IPS-NIHi7 (cell line): ENCODE measurements around the gene B4GALT3.
A peak's percentile ranks its signal among the peaks of the same experiment; 100 is the strongest.

Experiments used
- DNase-seq: peaks from one replicate; pipeline ENCODE4 v3.0.0; 2012; ENCODE audit warnings: mixed read lengths; ENCODE audit errors: extremely low spot score

B4GALT3 gene

GRCh38 chr1:161206411-161207140 lies 29.3 kb upstream of the B4GALT3 start:
- no peak for DNase-seq

DNA sequence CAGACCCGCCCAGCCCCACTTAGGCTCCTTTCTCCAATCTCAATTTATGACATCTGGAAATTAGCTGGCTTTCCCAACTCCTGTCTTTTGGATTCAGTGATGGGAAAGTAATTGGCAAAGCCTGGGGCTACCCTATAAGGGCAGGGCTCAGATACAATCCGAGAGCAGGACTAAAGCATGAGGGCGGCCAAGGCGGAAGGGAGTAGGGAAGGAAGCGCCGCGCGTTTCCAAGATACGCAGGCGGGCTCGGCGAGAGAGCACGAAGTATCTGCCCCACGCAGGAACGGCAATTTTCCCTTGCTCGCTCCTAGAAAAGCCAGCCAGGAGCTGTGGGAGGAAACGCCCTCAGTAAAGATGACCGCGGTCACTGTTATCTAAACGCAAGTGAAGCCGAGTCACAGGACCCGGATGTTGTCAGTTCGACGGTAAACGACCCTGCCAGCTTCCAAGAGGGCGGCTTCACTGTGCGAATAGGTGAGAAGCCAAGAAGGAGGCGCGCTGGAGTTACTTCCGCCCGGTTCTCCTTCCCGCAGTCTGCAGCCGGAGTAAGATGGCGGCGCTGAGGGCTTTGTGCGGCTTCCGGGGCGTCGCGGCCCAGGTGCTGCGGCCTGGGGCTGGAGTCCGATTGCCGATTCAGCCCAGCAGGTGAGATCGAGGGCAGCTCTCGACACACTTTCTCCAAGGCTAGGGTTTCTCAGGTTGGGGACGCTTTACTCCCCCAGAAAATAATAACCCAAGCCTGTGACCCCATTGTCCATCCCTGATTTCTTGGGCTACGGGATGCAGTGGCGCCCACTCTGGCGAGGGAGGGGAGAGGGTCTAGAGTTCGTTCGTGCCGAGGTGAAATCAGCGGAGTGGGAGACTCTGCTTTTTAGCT lies 24.8 kb upstream of the B4GALT3 start, which contains the start of gene NDUFS2:
Gene NDUFS2 (plus strand): TSS at position 532 of the 877 bp plus-strand sequence. CDS start 19 bp downstream, at position 551.
- peak; percentile 92 for DNase-seq

- DNase-seq, result no peak
These were observed 23.9 kb upstream of the B4GALT3 start for GRCh38 chr1:161200992-161201835.

DNA sequence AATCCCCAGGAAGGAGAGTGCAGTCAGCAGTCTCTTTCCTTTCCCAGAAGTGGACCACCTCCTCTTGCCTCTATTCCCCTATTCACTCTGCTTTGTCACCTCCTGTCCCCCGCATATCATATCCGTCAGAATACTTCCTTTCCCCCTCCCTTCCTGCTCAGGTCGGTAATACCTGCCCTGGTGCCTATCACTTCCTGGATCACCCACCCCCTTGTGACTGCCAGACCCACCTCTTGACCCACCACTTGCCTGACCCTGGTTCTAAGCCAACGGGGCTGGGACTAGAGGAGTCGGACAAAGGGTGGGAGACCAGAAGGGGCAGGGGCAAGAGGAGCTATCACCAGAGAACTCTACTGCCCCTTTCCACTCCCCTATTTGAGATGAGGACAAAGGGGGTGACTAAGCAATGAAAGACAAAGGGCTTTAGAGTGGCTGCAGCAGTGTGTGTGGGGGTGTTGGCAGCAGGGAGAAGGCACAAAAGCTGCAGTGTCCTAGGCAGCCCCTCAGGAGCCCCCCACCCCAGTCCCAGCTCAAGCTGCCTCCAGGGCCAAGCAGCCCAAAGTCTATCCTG lies 23.2 kb upstream of the B4GALT3 start:
- DNase-seq, result no peak

GRCh38 chr1:161199506-161200139 lies 22.3 kb upstream of the B4GALT3 start:
- no peak for DNase-seq

GRCh38 chr1:161198897-161199431 lies 21.7 kb upstream of the B4GALT3 start, which contains the start of gene ADAMTS4:
Gene ADAMTS4 (minus strand): TSS chr1:161199054. CDS start chr1:161198627, 427 bp downstream.
- peak; percentile 43 for DNase-seq

GRCh38 chr1:161198194-161198896 lies 21.0 kb upstream of the B4GALT3 start:
- DNase-seq, result peak; percentile 79

- no peak for DNase-seq
These were observed 20.4 kb upstream of the B4GALT3 start for GRCh38 chr1:161197560-161198193.

DNA sequence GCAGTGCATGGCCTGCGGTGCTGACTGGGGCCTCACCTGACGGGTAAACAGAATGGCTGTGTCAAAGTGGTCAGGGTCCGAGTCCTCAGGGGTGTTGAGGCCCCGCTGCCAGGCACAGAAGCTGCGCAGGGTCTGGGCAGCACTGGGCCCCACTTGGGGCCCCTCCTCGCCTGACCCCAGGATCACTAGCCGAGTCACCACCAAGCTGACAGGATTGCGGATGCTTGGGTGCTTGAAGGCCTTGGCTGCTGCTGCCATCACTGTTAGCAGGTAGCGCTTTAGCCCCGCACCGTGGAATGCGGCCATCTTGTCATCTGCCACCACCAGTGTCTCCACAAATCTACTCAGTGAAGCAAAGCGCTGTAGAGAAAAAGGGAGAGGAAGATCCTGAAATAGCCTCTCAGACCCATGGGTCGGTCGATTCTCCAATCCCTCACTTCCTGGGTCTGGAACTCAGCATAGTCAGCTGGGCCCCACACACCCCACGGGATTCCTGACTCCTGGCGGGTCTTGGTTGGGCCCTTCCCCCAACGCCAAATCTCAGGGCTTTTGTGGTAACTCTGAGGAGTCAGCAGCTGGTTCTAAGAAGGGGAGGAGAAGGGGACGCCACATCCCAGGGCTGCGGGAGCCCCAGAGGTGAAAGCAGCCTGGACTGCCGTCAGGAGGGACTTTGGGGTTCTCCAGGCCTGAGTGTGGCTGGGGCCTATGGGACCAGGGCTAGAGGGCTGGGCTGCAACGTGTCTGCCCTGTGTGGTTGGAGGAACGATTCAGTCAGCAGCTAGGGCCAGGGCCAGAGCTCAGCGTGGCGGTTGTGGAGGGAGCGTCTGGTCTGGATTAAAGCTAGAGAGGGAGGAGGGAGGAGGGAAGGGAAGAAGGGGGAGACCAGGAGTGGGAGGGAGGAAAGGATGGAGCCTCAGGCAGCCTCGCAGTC lies 19.5 kb upstream of the B4GALT3 start:
- DNase-seq, result no peak

DNA sequence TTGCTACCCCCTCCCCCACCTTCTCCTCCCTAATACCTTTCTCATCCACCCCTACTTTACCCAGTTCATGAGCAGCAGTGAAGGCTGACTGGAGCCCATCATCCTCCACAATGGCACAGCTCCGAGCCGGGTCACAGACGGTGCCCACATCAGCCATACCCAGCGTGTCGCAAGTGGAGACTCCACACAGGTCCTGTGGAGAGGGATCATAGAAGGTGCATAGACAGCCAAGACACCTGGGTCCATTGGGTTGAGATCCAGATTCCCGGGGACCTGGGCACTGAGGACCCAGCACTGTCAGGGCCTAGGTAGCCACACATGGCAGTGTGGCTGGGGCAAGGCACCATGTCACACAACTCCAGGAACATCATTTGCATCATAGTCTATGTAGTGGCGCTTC lies 18.8 kb upstream of the B4GALT3 start:
- no peak for DNase-seq

- DNase-seq, result no peak
These were observed 17.9 kb upstream of the B4GALT3 start for GRCh38 chr1:161195171-161195570.

GRCh38 chr1:161193561-161194235 lies 16.4 kb upstream of the B4GALT3 start:
- DNase-seq, result no peak

- DNase-seq, result peak; percentile 84
These were observed 15.5 kb upstream of the B4GALT3 start for GRCh38 chr1:161192476-161193465.

DNA sequence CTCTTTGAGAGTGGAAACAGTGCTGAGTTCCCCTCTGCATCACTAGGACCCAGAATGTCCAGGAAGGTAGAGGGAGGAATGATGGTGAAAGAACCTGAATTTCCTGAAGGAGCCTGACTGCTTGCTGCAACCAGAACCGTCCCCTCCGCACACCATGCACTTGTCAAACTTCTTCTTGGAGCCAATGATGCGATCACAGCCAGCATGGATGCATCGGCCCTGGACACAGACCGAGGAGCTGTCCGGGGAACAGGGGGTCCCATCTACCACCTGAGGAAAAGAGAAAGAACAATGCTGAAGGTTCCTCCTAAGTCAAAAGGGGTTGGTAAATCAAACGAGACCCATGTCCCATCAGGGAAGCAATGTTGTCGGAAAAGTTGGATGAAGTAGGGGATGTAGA lies 14.7 kb upstream of the B4GALT3 start:
- no peak for DNase-seq

- no peak for DNase-seq
These were observed 13.7 kb upstream of the B4GALT3 start for GRCh38 chr1:161190962-161191521.

DNA sequence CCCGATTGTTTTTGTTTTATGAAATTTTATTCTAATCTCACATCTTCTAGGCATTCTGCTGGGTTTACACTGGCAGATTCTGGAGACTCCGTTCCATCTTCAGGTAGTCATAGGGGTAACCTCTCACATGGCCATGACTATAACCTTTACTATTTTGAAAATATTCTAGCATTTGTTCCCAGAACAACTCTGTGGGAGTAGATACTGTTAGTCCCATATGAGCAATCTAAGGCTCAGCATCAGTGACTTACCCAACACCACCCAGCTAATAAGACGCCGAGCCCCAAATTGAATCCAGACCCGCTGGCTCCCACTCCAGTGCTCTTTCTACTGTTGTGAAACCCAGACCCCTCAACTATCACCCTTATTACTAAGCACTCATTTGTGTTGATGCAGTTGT lies 11.7 kb upstream of the B4GALT3 start:
- no peak for DNase-seq
